ENCODE results near the gene SETD1A.

Gene SETD1A

GRCh38 chr16:30982548-30983288 is 25.2 kb downstream of the SETD1A start:
- peak; percentile 90 for DNase-seq (ENCODE audit: low spot score)

GRCh38 chr16:30983289-30983889 is 25.8 kb downstream of the SETD1A start:
- DNase-seq (ENCODE audit: low spot score) = no peak

GRCh38 chr16:30983898-30984610 is 26.5 kb downstream of the SETD1A start:
- no peak for DNase-seq (ENCODE audit: low spot score)

- peak; percentile 95 for DNase-seq (ENCODE audit: low spot score)
Measured at GRCh38 chr16:30984669-30985400, 27.3 kb downstream of the SETD1A start, which contains the start of gene HSD3B7. TSS of gene HSD3B7 (plus strand) at chr16:30985207. CDS start at chr16:30985659, 452 bp downstream.

- DNase-seq (ENCODE audit: low spot score) = peak; percentile 75
Measured at GRCh38 chr16:30985401-30986128, 28.0 kb downstream of the SETD1A start.

- no peak for DNase-seq (ENCODE audit: low spot score)
Measured at GRCh38 chr16:30986129-30986991, 28.8 kb downstream of the SETD1A start.

- DNase-seq (ENCODE audit: low spot score) = no peak
Measured at GRCh38 chr16:30987581-30988190, 30.1 kb downstream of the SETD1A start.

- DNase-seq (ENCODE audit: low spot score) = no peak
Measured at GRCh38 chr16:30989469-30990047, 32.0 kb downstream of the SETD1A start.

GRCh38 chr16:30990105-30990504 is 32.6 kb downstream of the SETD1A start:
- no peak for DNase-seq (ENCODE audit: low spot score)

GRCh38 chr16:30991052-30991451 is 33.5 kb downstream of the SETD1A start:
- DNase-seq (ENCODE audit: low spot score) = no peak

- DNase-seq (ENCODE audit: low spot score) = no peak
Measured at GRCh38 chr16:30992276-30992780, 34.8 kb downstream of the SETD1A start.

- DNase-seq (ENCODE audit: low spot score) = no peak
Measured at GRCh38 chr16:30992931-30993816, 35.6 kb downstream of the SETD1A start.

GRCh38 chr16:30995927-30996323 is 38.4 kb downstream of the SETD1A start:
- no peak for DNase-seq (ENCODE audit: low spot score)

- DNase-seq (ENCODE audit: low spot score) = peak; percentile 41
Measured at GRCh38 chr16:30996324-30996984, 38.9 kb downstream of the SETD1A start.

GRCh38 chr16:30996985-30997724 is 39.6 kb downstream of the SETD1A start:
- DNase-seq (ENCODE audit: low spot score) = peak; percentile 97

GRCh38 chr16:30997725-30998711 is 40.5 kb downstream of the SETD1A start:
- peak; percentile 91 for DNase-seq (ENCODE audit: low spot score)
